ENCODE measurements around the gene STIM2. TPM values are rescaled to one million over a fixed set of nuclear protein-coding genes. Genes with fewer than 3 reads are reported as not detected.

The STIM2 gene
- total and polyA plus RNA-seq, 2 donors = 41.2 to 43.3 TPM

DNA sequence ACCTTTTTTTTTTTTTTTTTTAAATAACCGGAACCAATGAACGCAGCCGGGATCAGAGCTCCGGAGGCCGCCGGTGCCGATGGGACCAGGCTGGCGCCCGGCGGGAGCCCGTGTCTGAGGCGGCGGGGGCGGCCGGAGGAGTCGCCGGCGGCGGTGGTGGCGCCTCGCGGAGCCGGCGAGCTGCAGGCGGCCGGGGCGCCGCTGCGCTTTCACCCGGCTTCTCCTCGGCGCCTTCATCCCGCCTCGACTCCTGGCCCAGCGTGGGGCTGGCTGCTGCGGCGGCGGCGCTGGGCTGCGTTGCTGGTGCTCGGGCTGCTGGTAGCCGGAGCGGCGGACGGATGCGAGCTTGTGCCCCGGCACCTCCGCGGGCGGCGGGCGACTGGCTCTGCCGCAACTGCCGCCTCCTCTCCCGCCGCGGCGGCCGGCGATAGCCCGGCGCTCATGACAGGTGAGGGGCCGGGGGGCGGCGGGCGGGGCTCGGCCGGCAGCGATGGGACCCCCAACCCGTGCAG lies 337 bp downstream of the STIM2 start:
- WGBS = under 1% methylated on average over 70 of the region's 70 CpGs
- peaks cover 0 to 2% of the 10 kb centered on the region in 2 donors for H3K9me3 ChIP-seq (ENCODE audit: control insufficient read depth in 2 of 2, insufficient read depth in 1 of 2, low read length in 1 of 2)
- peak overlapping the region; percentile 80 to 94 for H3K4me3 ChIP-seq (ENCODE audit: low read length in 2 of 2)
- peak overlapping the region; percentile 94 to 95 for H3K27ac ChIP-seq (ENCODE audit: low read depth in 1 of 2, low read length in 1 of 2)
- DNase-seq (ENCODE audit: low read depth in 6 of 9, low spot score in 9 of 9) = peak in 4 of 9 donors; percentile 37 to 70 (median 54)
- no peaks in the 10 kb centered on the region for H3K36me3 ChIP-seq (ENCODE audit: control insufficient read depth in 2 of 2, insufficient read depth in 2 of 2, low read length in 1 of 2)
- H3K27me3 ChIP-seq (ENCODE audit: control insufficient read depth in 2 of 2, insufficient read depth in 1 of 2, low read length in 1 of 2) = no peaks in the 10 kb centered on the region
- H3K4me1 ChIP-seq (ENCODE audit: control insufficient read depth in 2 of 2, insufficient read depth in 2 of 2, low read length in 2 of 2) = peaks cover 21 to 31% of the 10 kb centered on the region in 2 donors

DNA sequence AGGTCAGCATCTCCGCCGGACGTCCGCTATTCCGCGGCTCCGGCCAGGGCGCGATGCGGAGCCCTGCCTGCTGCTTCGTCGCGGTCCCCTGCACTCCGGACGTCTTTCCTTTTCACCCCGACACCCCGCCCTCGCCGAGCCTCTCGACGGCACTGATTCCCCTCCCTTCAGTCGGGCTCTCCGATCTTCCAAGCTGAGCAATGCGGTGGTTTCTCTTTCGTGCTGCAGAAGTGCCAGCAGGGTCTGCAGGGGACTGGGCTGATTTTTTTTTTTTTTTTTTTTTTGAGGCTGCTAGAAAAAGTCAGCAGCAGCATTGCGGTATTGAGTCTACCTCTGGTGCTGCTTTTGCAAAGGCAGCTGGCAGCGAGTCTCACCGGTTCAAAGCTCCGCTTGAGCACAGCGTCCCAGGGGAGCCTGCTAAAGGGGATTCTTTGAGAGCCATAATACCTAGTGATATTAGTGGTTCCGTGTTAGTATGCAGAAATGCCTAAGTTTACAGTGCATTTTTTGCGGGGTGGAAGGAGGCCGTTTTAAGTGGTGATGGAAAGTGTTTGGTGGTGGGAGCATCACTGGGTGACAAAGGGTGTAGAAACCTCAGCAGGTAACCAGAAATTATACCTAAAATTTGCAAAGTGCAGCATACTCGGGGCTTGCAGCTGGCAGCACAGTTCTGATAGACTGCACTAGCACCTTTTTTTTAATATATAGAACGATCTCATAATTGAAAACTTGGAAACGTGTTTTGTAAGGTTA lies 969 bp downstream of the STIM2 start:
- peak overlapping the region; percentile 94 to 95 for H3K27ac ChIP-seq (ENCODE audit: low read depth in 1 of 2, low read length in 1 of 2)
- H3K4me1 ChIP-seq (ENCODE audit: control insufficient read depth in 2 of 2, insufficient read depth in 2 of 2, low read length in 2 of 2) = peaks cover 21 to 30% of the 10 kb centered on the region in 2 donors
- H3K9me3 ChIP-seq (ENCODE audit: control insufficient read depth in 2 of 2, insufficient read depth in 1 of 2, low read length in 1 of 2) = peaks cover 0 to 2% of the 10 kb centered on the region in 2 donors
- H3K36me3 ChIP-seq (ENCODE audit: control insufficient read depth in 2 of 2, insufficient read depth in 2 of 2, low read length in 1 of 2) = no peaks in the 10 kb centered on the region
- peak overlapping the region; percentile 80 to 94 for H3K4me3 ChIP-seq (ENCODE audit: low read length in 2 of 2)
- WGBS = under 1% methylated on average over 36 of the region's 36 CpGs
- H3K27me3 ChIP-seq (ENCODE audit: control insufficient read depth in 2 of 2, insufficient read depth in 1 of 2, low read length in 1 of 2) = no peaks in the 10 kb centered on the region
- peak in 6 of 9 donors; percentile 55 to 90 (median 73) for DNase-seq (ENCODE audit: low read depth in 6 of 9, low spot score in 9 of 9)

DNA sequence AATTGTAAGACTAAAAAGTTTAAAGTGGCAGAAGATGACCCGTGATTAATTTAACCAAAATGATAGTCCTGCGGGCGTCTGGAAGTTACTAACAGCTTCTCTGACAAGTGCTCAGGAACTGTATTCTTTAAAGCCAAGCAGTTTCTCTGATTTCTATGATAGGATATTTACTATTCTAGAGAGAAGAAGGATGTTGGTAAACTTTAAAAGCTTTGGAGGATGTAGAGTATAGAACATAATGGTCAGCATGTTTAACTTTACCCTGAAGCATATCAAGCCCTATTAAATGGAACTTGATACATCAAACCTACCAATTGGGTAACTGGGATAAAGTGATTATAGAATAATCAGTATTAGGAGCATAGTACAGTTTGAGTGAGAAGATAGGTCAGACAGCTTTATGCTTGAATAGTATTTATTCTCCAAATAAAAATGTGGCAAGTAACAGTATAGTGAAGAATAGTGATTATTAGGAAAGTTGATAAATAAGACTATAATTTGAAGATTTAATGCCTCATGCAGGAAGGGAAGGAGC lies 1.8 kb downstream of the STIM2 start:
- H3K27ac ChIP-seq (ENCODE audit: low read depth in 1 of 2, low read length in 1 of 2) = peak overlapping the region in 1 of 2 donors; percentile 94
- DNase-seq (ENCODE audit: low read depth in 6 of 9, low spot score in 9 of 9) = no peak
- H3K4me1 ChIP-seq (ENCODE audit: control insufficient read depth in 2 of 2, insufficient read depth in 2 of 2, low read length in 2 of 2) = peaks cover 21 to 24% of the 10 kb centered on the region in 2 donors
- H3K4me3 ChIP-seq (ENCODE audit: low read length in 2 of 2) = peak overlapping the region; percentile 80 to 94
- H3K36me3 ChIP-seq (ENCODE audit: control insufficient read depth in 2 of 2, insufficient read depth in 2 of 2, low read length in 1 of 2) = no peaks in the 10 kb centered on the region
- WGBS = 10% methylated on average over 3 of the region's 3 CpGs
- no peaks in the 10 kb centered on the region for H3K27me3 ChIP-seq (ENCODE audit: control insufficient read depth in 2 of 2, insufficient read depth in 1 of 2, low read length in 1 of 2)
- peaks cover 0 to 2% of the 10 kb centered on the region in 2 donors for H3K9me3 ChIP-seq (ENCODE audit: control insufficient read depth in 2 of 2, insufficient read depth in 1 of 2, low read length in 1 of 2)

DNA sequence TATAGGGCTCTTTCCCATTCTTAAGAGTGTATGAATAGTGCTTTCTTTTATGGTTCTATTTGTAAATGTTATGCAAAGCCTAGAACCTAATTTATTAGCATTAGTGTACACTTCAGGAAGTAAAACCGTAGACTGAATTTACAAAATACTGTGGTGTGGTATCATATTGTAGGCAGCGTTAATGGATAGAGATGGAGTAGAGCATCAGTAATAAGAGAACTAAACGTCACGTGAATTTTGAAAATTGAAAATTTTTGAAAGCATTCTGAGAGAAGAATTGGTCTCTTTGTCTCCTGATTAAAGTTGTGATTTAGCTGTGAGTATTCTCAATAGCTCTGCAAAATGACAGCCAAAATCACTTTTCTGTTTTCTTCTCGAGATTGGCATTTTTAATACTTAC lies 2.9 kb downstream of the STIM2 start:
- H3K4me1 ChIP-seq (ENCODE audit: control insufficient read depth in 2 of 2, insufficient read depth in 2 of 2, low read length in 2 of 2) = peaks cover 16 to 21% of the 10 kb centered on the region in 2 donors
- 94% methylated on average over 5 of the region's 5 CpGs for WGBS

DNA sequence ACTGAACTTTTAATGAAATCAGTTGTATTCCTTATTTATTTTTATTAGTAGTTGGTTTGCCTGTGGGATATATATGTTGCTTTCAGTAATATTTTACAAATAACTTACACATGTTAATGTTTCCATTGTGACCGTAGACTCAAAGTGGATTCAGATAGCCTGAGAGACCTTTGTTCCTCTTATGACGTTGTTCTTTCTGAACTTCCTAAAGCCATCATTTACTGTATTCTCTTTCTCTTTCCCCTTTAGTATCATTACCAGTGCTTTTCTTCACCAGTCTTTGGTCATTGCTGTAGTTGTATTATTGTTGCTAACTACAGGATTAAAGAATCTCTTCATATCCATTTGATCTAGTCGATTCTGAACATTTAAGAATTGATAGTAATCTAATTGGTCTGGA lies 4.3 kb downstream of the STIM2 start:
- Histone ChIP-seq H3K36me3 (ENCODE audit: control insufficient read depth in 2 of 2, insufficient read depth in 2 of 2, low read length in 1 of 2) (no peaks in the 10 kb centered on the region), H3K9me3 (ENCODE audit: control insufficient read depth in 2 of 2, insufficient read depth in 1 of 2, low read length in 1 of 2) (peaks cover 0 to 2% of the 10 kb centered on the region in 2 donors), H3K27ac (ENCODE audit: low read depth in 1 of 2, low read length in 1 of 2) (no peak overlapping the region), H3K4me3 (ENCODE audit: low read length in 2 of 2) (no peak overlapping the region), H3K4me1 (ENCODE audit: control insufficient read depth in 2 of 2, insufficient read depth in 2 of 2, low read length in 2 of 2) (peaks cover 4 to 7% of the 10 kb centered on the region in 2 donors), H3K27me3 (ENCODE audit: control insufficient read depth in 2 of 2, insufficient read depth in 1 of 2, low read length in 1 of 2) (no peaks in the 10 kb centered on the region)
- 79% methylated on average over 3 of the region's 3 CpGs for WGBS
- DNase-seq (ENCODE audit: low read depth in 6 of 9, low spot score in 9 of 9) = no peak

More for the DNA sequence above, 2.9 kb downstream of the STIM2 start:
- no peak for DNase-seq (ENCODE audit: low read depth in 6 of 9, low spot score in 9 of 9)
- Histone ChIP-seq H3K27ac (ENCODE audit: low read depth in 1 of 2, low read length in 1 of 2) (no peak overlapping the region), H3K36me3 (ENCODE audit: control insufficient read depth in 2 of 2, insufficient read depth in 2 of 2, low read length in 1 of 2) (no peaks in the 10 kb centered on the region), H3K27me3 (ENCODE audit: control insufficient read depth in 2 of 2, insufficient read depth in 1 of 2, low read length in 1 of 2) (no peaks in the 10 kb centered on the region), H3K4me3 (ENCODE audit: low read length in 2 of 2) (no peak overlapping the region), H3K9me3 (ENCODE audit: control insufficient read depth in 2 of 2, insufficient read depth in 1 of 2, low read length in 1 of 2) (peaks cover 0 to 2% of the 10 kb centered on the region in 2 donors)

DNA sequence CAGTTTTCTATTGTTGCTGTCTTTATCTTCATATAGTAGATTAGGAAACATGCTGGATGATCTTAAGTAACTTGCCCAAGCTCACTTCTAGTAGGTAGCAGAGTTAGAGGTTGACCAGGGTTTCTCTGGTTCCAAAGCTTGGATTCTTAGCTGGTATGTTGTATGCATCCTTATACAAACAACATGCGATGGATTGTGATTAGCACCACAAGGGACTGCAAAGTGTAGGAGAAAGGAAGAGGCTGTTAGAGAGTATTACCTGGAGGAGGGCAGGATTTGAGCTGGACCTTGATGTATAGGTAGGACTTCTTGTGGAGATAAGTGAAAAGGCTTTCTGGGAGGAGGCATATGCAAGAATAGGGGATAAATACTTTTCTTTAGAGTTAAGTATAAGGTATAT lies 5.6 kb downstream of the STIM2 start:
- WGBS = 98% methylated on average over 1 of the region's 1 CpG
- H3K9me3 ChIP-seq (ENCODE audit: control insufficient read depth in 2 of 2, insufficient read depth in 1 of 2, low read length in 1 of 2) = no peaks in the 10 kb centered on the region
- DNase-seq (ENCODE audit: low read depth in 6 of 9, low spot score in 9 of 9) = no peak
- no peak overlapping the region for H3K27ac ChIP-seq (ENCODE audit: low read depth in 1 of 2, low read length in 1 of 2)
- no peaks in the 10 kb centered on the region for H3K36me3 ChIP-seq (ENCODE audit: control insufficient read depth in 2 of 2, insufficient read depth in 2 of 2, low read length in 1 of 2)
- no peak overlapping the region for H3K4me3 ChIP-seq (ENCODE audit: low read length in 2 of 2)
- peaks cover 3 to 5% of the 10 kb centered on the region in 2 donors for H3K4me1 ChIP-seq (ENCODE audit: control insufficient read depth in 2 of 2, insufficient read depth in 2 of 2, low read length in 2 of 2)
- H3K27me3 ChIP-seq (ENCODE audit: control insufficient read depth in 2 of 2, insufficient read depth in 1 of 2, low read length in 1 of 2) = no peaks in the 10 kb centered on the region

DNA sequence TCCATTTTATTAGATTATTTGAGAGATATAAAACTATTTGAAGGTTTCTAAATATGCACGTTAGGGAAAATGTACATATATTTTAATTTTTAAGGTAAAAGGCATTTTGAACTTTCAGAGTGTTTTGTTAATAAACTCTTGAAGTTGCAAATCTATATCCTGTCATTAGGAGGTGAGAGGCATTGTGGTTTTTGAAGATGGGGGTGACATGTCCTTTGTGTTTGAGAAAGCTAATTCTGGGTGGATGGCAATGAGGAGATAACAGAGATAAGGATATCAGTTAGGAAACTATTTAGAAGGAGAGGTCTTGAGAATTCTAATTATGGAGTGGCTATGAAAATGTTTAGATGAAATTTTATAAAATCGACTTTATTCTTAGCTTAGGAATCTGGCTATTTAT lies 6.1 kb downstream of the STIM2 start:
- WGBS = 91% methylated on average over 2 of the region's 2 CpGs
- Histone ChIP-seq H3K27ac (ENCODE audit: low read depth in 1 of 2, low read length in 1 of 2) (no peak overlapping the region), H3K27me3 (ENCODE audit: control insufficient read depth in 2 of 2, insufficient read depth in 1 of 2, low read length in 1 of 2) (no peaks in the 10 kb centered on the region), H3K4me3 (ENCODE audit: low read length in 2 of 2) (no peak overlapping the region), H3K4me1 (ENCODE audit: control insufficient read depth in 2 of 2, insufficient read depth in 2 of 2, low read length in 2 of 2) (peaks cover 3 to 7% of the 10 kb centered on the region in 2 donors), H3K9me3 (ENCODE audit: control insufficient read depth in 2 of 2, insufficient read depth in 1 of 2, low read length in 1 of 2) (no peaks in the 10 kb centered on the region), H3K36me3 (ENCODE audit: control insufficient read depth in 2 of 2, insufficient read depth in 2 of 2, low read length in 1 of 2) (no peaks in the 10 kb centered on the region)
- no peak for DNase-seq (ENCODE audit: low read depth in 6 of 9, low spot score in 9 of 9)

DNA sequence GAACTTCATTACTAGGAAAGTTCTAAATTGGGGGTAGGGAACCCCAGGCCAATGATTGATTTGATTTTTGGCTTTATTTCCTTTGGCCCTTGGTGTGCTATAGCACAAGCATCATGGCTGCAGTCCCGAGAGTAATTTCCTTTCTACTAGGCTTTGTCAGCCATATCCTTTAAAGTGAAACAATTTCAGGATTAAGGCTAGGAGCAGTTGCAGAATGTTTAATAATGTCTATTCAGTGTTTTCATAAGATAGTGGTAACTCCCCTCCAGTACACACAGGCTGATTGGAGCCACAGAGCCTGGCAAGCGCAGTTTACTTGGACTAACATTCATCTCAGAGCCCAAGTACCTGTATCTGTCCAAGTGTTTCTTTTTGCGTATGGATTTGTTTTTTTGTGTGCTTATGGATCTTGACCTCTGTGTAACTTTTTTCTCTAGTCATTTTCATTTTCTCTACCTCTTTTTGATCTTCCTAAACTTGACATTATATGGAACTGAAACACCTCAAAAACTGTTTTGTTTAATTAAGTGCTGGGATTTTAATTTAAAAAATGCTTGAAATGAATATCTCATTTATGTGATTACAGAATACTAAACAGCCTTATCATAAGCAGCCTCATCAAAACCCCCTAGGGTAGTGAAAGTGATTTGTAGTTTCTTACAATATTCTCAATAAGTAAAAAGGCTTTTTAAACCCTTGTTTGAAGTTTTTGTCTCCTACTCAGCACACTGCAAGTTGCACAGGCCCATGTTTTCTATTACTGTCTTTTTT lies 7.5 kb downstream of the STIM2 start:
- WGBS = 93% methylated on average over 3 of the region's 3 CpGs
- H3K27ac ChIP-seq (ENCODE audit: low read depth in 1 of 2, low read length in 1 of 2) = peak overlapping the region in 1 of 2 donors; percentile 33
- H3K27me3 ChIP-seq (ENCODE audit: control insufficient read depth in 2 of 2, insufficient read depth in 1 of 2, low read length in 1 of 2) = no peaks in the 10 kb centered on the region
- peaks cover 0 to 7% of the 10 kb centered on the region in 2 donors for H3K4me1 ChIP-seq (ENCODE audit: control insufficient read depth in 2 of 2, insufficient read depth in 2 of 2, low read length in 2 of 2)
- no peaks in the 10 kb centered on the region for H3K9me3 ChIP-seq (ENCODE audit: control insufficient read depth in 2 of 2, insufficient read depth in 1 of 2, low read length in 1 of 2)
- no peaks in the 10 kb centered on the region for H3K36me3 ChIP-seq (ENCODE audit: control insufficient read depth in 2 of 2, insufficient read depth in 2 of 2, low read length in 1 of 2)
- peak in 1 of 9 donors; percentile 10 for DNase-seq (ENCODE audit: low read depth in 6 of 9, low spot score in 9 of 9)
- no peak overlapping the region for H3K4me3 ChIP-seq (ENCODE audit: low read length in 2 of 2)
